ENCODE results near the gene SPINK8.
"Not testable (repeated sequence)": the region's sequence is repeated elsewhere in the genome, so short reads cannot be mapped to it uniquely, and the experiment has no call there.

SPINK8 gene

DNA sequence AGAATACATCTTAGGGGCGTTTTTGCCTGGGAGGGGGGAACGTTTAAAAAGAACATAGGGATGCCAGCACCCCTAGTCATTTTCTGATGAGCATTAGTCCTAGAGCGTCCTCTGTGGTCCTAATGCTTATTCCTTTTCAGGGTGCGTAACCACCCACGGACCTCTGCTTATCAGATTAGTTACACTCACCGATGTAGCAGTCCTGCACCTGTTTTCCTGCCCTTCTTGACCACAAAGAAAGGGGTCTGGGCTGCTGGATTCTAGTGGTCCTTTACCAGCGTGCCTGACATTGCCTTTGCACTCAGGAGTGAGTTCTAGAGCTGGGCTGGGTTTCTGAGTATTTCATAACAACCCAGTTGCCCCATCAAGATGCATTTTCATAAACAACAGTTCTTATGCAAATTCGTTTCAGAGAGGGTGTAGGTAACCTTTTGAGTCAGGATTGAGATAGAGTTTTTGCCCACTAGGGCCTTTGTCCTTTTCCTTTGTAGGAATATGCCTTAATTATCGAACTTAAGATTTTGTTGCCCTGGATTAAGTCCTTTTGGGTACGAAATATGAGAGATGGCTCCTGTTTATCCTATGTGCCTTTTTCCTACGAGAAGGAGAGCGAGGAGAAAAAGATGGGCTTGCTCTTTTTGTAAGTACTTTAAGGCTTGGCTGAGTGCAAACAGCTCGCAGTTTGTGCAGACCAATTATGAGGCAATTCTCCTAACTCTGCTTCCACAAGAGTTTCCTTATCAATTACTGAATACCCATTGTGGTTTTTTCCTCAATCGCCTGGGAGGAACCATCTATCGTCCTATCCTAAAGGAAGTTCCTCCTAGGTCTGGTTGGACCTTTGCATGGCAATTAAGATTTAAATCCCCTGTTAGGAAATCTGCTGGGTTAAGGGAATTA, at the start of gene SPINK8:
Gene SPINK8 (minus strand): TSS at position 316 of the 900 bp plus-strand sequence. CDS start 5,320 bp downstream, outside the sequence.
- not testable (repeated sequence) for DNase-seq

DNA sequence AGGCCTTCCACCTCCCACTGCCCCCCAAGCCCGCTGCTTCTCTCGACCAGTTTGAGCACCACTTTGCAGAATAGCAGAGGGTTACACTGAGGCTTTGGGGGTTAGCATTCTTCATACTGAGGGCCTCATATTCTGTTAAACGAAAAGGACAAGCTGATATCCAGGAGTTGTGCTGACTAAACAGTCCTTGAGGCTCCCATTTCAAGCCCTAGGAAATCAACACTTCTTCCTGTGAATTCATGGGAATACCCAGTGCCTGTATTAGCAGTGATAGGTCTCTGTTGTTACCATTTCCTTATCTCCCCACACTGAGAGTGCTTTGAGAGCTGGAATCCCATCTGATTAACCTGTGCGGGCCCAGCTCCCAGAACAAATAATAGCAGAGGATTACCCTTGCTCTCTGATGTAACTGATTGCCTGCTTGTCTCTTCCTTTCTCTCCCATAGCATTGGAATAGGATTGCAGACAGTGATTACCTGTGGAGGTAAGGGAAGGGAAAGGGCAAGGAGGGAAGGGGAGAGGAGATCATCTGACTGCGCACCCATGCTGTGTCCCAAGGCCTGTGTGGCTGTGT, 39.5 kb upstream of the SPINK8 start:
- DNase-seq: no peak

DNA sequence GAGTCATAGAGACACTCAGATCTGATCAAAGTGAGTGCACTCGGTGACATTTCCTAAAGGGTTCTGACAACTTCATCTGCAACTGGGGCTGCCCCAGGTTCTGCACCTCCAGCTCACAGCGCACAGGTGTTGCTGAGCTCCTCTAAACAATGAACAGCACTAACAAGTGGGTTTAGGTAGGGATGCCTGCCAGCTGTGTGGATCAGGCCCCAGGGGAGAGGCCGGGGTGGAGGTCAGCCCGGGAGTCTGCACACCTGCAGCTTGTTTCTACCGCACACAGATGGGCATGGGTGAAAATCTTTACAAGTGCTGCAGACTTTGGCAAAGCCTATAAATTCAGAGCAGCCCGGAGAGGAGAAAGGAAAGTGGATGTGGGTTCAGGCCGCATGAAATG, 38.9 kb upstream of the SPINK8 start:
- DNase-seq: no peak

DNA sequence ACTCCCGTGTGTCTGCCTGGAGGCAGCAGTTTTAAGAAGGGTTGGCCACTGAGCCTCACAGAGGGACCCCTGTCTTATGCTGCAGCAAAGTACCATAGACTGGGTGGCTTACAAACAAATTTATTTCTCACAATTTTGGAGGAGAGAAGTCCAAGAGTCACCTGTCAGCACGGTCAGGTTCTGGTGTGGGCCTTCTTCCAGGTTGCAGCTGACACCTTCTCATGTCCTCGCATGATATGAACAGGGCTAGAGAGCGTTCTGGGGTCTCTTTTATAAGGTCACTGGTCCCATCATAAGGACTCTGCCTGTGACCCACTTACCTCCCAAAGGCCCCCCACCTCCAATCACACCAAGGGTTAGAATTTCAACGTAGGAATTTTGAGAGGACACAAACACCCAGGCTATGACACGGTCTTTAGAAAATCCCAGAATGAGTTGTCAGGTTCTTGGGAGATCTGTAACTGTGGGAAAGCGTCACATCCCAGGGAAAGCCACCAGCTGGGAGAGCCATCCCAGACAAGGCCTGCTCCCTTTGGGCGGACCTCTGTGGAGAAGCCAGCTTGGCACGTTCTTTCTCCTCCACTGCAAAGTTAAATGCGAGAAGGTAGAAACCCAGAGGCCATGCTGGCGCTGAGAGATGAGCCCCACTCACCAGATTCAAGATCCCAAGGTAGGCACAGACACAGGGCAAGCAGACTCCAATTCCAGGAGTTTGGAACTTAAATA, 38.4 kb upstream of the SPINK8 start, which contains the start of gene FBXW12:
Gene FBXW12 (plus strand): TSS at position 569 of the 726 bp plus-strand sequence. CDS start 549 bp downstream, outside the sequence.
- DNase-seq: no peak

DNA sequence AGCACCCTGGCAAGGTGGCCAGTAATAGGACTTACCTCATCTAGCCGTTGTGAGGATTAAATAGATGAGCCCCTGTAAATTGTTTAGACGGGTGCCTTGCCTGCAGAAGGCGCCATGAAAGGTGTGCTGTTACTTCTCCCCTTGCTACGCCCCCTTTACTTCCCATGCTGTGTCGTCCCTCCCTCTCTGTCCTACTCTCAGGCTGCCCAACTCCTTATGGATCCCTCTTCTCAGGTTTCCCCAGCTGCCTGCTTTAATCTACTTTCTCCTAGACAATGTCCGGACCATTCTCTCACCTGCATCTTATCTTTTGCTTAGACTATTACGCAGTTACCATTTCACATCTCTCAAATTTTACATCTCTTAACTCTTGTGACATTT, 36.9 kb upstream of the SPINK8 start:
- DNase-seq: no peak

DNA sequence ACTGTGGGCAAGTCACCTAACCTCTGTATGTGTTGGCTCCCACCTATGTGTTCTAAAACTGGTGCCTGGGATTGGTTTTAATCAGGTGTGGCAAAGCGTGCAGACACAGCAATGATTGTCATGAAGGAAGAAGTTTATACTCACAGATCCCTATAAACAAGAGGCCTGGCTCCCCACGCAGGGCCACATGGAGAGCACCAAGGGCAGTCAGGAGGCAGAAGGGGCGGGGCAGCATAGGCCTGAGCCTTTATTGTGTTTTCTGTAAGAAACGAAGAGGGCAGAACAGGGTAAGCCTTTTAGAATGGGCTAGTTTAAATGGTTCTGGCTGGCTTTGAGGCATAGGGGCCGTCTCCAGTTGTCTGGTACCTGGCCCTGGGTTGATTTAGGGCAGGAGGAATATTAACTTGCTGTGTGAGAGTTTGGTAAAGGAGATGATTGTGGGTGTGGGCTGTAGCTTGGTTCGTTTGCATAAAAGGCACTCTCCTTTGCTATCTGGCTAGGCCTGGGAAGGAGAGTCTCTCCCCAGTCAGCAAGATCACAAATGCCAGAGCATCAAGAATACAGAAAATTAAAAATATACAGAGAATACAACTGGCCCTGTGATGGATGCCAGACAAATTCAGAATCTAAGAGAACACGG, 36.4 kb upstream of the SPINK8 start:
- no peak for DNase-seq

DNA sequence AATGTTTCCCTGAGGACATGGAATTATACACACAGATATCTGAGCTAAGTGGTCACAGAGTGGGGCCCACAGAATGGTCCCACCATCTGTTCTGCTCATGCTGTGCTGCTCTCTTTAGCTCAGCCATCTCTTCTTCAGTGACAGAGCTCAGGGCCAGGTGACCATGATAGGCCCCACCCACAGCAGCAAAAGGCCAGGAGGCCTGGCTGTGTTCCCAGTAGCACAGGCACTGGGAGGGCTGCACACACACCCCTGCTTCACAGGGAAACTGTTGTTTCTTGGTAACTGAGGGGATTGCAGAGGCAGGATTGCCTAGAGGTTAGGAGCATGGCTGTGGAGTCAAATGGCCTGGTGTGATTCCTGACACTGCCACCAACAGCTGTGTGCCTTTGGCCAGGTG, 33.7 kb upstream of the SPINK8 start:
- DNase-seq: no peak

DNA sequence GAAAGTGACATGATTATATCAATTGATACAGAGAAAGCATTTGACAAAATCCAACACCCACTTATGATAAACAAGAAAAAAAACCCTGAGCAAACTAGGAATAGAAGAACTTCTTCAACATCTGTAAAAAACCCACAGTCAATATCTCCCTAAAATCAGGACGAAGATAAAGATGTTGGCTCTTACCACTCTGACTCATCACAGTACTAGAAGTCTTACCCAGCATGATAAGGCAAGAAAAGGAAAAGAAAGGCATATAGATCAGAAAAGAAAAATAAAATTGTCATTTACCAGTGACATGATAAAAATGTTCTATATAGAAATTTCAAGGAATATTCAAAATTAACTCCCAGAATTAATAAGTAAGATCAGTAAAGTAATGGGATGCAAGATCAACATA, 31.4 kb upstream of the SPINK8 start:
- DNase-seq: no peak

DNA sequence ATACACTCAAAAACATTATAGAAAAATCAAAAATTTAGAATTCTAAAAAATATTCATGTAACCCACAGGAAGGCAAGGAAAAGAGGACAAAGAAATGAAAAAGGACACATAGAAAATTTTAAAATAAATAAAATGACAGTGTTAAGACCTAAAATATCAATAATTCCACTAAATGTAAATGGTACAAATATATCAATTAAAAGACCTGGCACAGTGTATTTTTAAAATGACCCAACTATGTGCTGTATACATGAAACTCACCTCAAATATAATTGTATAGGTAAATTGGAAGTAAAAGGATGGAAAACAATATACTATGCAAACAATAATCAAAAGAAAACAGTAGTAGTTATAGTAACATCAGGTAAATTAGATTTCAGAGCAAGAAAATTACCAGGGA, 28.5 kb upstream of the SPINK8 start:
- DNase-seq: no peak

DNA sequence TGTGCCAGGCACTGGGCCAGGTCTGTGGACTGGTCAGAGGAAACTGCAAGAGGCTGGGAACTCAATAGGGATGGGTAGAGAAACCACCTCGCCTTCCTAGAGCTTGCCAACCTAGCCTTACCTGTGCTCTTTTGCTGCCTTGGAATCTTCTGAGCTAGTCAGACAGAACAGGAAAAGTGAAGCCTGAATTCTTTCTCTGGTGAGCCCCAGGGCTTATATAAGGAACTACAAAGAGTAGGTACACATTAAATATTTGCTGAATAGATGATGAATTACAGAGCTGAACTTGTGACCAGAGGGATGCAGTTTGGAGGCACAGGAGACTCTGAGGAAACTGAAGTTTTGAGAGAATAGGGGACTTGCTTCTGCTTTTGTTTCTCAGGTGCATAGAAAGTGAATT, 23.0 kb upstream of the SPINK8 start:
- DNase-seq: no peak

DNA sequence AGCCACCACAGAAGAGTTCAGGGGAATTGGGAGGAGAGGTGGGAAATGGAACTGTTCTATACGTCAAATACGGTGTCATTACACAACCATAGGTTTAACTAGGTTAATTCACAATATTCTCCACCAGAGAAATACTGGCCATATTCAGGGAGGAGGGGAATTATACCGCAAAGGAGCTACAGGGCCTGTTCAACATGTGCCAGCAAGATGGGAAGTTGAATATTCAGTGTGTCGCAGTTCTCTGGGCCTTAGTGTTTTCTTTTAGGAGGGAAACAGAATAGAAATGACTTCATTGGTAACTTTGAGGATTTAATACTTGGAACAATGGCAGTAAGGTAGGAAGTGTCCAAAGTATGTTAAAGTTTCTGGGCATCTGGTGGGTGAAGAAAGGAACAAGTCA, 20.5 kb upstream of the SPINK8 start:
- DNase-seq: no peak

DNA sequence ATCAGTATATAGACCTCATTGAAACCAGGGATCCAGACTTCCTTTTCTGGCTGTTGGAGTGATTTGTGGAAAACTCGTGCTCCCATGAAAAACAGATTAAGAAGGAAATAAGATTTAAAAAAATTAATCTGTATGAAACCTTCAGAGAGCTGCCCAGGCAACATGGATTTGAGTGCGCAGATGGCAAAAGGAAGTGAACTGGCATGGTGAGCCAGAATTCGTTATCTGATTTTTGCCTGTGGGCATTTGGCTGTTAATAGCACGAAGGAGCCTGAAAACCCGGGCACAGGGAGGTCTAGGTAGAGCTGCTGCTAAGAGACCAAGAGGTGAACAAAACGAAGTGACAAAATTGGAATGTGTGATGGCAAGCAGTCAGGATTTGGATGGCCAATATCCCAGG, 19.1 kb upstream of the SPINK8 start:
- no peak for DNase-seq

DNA sequence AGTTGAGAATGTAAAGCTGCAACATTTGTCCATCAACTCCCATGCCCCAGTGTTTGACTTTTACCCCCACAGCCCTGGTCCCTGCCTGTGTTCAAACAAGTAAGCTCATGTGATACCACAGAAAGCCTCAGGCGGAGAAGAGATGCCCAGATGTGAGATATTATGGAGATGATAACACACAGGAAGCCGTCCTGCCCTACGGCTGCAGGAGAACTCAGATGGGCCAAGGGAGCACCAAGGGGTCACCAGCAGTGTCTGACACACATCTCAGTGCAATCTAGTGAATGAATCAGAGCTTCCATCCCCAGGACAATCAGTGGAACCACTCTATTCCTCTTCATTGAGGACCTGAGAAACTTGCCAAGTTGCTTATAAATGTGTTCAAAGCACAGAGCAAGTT, 14.0 kb upstream of the SPINK8 start:
- no peak for DNase-seq

DNA sequence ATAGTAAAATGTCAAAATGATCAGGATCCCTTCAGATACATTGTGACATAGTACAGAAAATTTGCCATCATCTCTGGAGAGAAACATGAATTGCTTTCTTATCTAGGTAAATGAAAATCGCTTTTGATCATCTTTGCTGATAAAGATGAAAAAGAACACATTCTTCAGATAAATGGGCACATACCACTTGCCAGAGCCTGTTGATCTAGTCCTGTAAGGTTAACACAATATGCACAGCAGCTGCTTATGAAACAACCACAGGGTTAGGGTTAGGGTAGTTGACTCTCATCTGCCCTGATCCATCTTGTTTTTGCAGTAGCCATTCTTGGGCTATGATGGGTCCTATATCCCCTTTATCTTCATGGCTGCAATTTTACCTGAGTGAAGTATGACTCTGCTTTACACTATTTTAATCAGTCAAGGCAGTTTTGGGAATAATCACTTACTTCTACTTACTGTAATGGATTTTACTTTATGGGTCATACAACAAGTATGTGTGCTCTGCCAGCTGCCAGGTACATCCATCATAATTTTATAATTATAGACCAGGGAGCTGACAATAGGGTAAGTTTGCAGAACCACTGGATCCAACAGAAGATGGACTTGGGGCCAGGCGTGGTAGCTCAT, 12.6 kb upstream of the SPINK8 start:
- DNase-seq: no peak

DNA sequence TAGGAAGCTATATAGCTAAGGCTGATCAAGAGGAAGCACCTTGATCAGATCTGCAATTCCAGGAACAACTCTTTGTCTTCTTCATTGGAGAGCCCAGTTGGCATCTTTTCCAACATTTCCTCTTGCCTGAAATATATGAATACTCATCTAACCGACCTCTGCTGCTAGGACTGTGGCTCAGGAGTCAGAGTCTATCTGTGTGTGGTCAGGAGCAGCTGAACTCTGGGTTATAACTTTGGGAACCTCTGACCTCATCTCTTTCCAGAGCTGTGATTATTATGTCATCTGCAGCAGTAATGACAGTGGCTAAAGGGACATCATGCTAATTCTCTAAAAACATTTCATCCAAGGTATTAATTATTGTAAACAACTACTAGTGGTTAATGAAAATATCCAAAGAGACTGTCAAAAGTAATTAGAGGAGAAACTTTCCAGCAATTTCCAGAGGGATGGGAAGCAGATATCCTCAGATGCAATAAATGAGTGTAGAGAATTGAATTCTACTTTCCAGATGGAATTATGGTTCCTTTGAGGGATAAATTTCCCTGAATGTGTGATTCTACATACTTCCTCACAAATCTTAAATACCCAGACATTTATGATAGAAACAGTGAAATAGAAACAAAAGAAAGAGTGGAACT, 11.5 kb upstream of the SPINK8 start:
- DNase-seq: no peak

DNA sequence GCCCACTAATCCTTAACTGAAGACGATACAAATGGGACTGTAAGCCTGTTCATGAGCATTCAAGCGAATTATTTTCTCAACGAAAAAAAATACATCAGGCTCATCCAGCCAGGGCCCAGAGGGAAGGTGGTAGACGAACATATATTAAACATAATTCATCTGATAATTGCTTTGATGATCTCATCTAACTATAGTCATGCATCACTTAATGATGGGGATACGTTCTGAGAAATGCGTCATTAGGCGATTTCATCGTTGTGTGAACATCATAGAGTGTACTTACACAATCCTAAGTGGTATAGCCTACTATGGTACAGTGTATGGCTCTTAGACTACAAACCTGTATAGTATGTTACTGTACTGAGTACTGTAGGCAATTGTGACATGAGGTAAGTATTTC, 10.0 kb upstream of the SPINK8 start:
- DNase-seq: no peak

DNA sequence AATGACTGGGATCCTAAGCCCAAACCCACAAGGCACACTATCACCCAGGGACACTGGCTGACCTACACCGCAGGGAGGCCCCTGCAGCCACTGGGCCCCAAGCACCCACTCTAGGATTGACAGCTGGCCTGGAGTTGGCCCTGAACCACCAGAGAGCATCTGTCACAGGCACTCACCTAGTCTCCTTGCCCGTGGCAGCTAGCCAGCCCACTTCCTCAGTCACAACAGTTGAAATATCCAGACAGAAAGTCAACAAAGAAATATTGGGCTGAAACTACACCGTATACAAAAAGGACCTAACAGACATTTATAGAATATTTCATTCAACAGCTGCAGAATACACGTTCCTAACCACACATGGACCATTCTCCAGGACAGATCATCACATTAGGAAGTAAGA, 5.2 kb upstream of the SPINK8 start:
- DNase-seq: no peak

DNA sequence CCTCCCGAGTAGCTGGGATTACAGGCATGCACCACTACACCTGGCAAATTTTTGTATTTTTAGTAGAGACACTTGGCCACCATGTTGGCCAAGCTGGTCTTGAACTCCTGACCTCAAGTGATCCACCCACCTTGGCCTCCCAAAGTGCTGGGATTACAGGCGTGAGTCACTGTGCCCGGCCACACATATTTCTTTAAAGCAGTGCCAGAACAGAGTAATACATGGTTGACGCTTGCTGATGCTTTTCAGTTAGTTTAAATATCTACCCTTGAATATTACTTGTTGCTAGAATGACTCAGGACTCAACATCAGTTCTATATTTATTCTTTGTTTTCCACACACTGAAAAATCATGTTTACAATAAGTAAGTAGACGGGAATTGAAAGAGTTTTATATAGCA, 4.1 kb upstream of the SPINK8 start:
- DNase-seq: not testable (repeated sequence)

DNA sequence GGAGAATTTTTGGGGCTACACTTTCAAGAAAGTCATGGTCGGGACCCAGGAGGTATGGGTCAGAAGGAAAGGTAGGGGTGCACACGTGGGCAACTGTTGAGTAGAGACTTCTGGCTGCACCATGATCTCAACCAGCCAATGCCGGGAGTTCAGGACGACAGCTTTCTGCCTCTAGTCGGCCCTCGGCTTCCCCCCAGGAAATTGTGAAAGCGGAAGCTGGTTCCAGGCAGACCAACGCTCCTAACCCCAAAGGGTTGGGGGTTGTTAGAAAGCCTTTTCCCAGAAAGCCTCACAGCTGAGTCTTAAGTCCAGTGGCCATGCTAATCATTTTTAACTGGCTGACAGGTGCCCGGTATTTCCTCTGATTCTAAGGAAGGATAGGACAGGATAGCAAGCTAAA, 1.8 kb upstream of the SPINK8 start:
- DNase-seq: not testable (repeated sequence)

DNA sequence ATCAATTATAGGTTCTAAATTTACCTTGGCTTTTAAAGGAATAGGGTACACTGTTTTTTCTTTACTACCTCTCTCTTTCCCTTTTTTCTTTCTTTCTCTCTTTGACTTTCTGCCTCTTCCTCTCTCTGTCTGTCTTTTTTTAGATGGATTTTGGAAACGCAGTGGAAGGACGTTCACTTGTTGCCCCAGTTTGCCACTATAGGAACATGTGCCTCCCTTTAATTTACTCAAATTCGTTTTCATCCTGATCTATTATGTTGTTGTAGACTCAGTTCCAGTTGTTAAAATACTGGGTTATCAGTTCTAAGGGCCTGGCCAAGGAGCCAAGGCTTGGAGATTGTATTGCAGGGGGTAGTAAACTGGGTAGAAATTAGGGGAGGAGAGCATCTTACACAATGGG, 1.1 kb upstream of the SPINK8 start:
- DNase-seq: no peak

DNA sequence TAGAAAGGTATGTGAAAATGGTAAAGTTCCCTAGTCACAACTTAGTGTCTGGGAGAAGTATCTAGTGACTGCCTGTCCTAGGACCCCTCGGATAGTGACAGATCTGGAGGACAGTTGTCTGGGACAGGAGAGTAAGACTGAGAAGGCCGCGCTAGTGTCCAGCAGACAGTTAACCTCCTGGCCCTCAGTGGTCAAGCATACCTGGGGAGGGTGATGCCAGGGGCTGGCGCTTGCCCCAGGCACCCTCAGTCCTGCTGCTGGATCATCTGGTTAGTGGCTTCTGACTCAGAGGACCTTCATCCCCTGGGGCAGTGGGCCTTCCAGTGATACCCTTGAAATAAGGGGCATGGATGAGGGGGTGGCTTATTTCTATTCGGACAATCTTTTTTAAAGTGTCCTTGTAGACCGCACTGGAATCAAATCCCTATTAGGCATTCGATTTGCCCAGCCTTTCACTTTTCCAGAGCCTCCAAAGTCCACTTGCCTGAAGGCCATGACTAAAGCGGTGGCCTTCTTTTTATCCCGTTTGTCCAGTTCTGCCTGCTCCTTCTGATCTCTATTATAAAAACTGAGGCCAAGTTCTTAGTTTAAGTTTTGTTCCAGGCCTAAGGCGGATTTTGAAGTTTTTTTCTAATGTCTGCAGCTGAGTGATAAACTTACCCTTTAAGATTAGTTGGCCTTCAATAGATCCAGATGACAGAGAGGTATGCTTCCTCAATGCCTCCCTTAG, 1.6 kb downstream of the SPINK8 start:
- not testable (repeated sequence) for DNase-seq

DNA sequence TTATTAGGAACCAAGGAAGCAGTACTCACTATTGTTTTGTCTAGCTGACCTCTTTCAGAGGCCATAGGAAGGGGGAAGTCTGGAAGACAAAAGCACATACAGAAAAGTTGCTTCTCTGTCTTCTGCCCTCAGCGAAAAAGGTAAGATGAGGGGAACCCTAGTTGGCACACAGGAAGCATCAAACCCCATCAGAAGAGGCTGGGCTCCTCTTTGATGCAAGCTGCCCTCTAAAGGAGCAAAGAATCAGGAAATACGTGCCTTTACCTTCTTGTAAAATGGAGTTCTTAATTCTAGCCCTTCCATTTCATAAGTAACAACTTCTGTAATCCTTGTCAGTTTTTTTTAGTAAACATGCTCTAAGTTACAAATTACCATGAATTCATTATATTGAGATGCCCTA, 12.5 kb downstream of the SPINK8 start:
- no peak for DNase-seq

Measured in activated CD4-positive, alpha-beta T cell treated with anti-CD3 and anti-CD28 coated beads, Interleukin-2, amount 50 U/mL, for 4 hours (primary cell).